AG04450 (cell line): ENCODE results near the gene MAD1L1. TPM values are rescaled to one million over a fixed set of nuclear protein-coding genes. Genes with fewer than 3 reads are reported as not detected.
"Not testable (repeated sequence)": the region's sequence is repeated elsewhere in the genome, so short reads cannot be mapped to it uniquely, and the experiment has no call there.

ENCODE experiments used
- CTCF ChIA-PET: fragments of 300-600, 350-600 bp; formaldehyde crosslinking; extraction: SDS; loops from one replicate; lab custom pipeline; 2022; ENCODE audit warnings: antibody characterized with exemption, inconsistent platforms; lab: Charles Lee
- POLR2A ChIA-PET: fragments of 350-600 bp; formaldehyde crosslinking; extraction: SDS; loops from one replicate; lab custom pipeline; 2021; ENCODE audit warnings: antibody characterized with exemption, inconsistent platforms; lab: Yijun Ruan, JAX
- DNase-seq: peaks from one replicate; pipeline ENCODE4 v3.0.0-alpha.2; 2011; ENCODE audit warnings: low read depth, low spot score
- H3K27ac ChIP-seq: one replicate; pipeline ENCODE4 v1.5.1; 2012; ENCODE audit warnings: low read depth, low read length, control low read depth
- H3K27me3 ChIP-seq: one replicate; pipeline ENCODE4 v1.6.0; 2012; ENCODE audit warnings: low read length; ENCODE audit not compliant: control insufficient read depth, insufficient read depth
- H3K4me3 ChIP-seq: 2 replicates; pipeline ENCODE4 v1.5.1; 2011; ENCODE audit warnings: mild to moderate bottlenecking, low read depth, low read length, control low read depth
- H3K9me3 ChIP-seq: 2 replicates; pipeline ENCODE4 v1.5.1; 2012; ENCODE audit warnings: low read length; ENCODE audit not compliant: control insufficient read depth, insufficient read depth
- polyA plus RNA-seq: library from polyadenylated mRNA; depleted of rRNA; stranded (reverse); fragments of >200 nt; gene quantifications from 2 replicates; pipeline ENCODE4 v1.2.3, GENCODE V29; 2011
- TF ChIP-seq, protein P1 (sequence below): IDR thresholded peaks from 2 replicates; pipeline ENCODE4 v1.5.1; 2011; ENCODE audit warnings: low read depth, low read length, control low read depth, inconsistent platforms

Gene MAD1L1
- polyA plus RNA-seq, 1 experiment = 11.9 TPM

- ChIA-PET POLR2A (no interaction called here), CTCF (no interaction called here)
- H3K27me3 ChIP-seq = no peaks in the 10 kb centered on the region
- TF ChIP-seq, protein P1, sequence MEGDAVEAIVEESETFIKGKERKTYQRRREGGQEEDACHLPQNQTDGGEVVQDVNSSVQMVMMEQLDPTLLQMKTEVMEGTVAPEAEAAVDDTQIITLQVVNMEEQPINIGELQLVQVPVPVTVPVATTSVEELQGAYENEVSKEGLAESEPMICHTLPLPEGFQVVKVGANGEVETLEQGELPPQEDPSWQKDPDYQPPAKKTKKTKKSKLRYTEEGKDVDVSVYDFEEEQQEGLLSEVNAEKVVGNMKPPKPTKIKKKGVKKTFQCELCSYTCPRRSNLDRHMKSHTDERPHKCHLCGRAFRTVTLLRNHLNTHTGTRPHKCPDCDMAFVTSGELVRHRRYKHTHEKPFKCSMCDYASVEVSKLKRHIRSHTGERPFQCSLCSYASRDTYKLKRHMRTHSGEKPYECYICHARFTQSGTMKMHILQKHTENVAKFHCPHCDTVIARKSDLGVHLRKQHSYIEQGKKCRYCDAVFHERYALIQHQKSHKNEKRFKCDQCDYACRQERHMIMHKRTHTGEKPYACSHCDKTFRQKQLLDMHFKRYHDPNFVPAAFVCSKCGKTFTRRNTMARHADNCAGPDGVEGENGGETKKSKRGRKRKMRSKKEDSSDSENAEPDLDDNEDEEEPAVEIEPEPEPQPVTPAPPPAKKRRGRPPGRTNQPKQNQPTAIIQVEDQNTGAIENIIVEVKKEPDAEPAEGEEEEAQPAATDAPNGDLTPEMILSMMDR = no peak
- no peak overlapping the region for H3K4me3 ChIP-seq
- no peaks in the 10 kb centered on the region; the same call in 1 of the 2 replicates for H3K9me3 ChIP-seq
- no peak for DNase-seq
- no peak overlapping the region for H3K27ac ChIP-seq
Observed at GRCh38 chr7:1823376-1824150, 409.2 kb downstream of the MAD1L1 start.

DNA sequence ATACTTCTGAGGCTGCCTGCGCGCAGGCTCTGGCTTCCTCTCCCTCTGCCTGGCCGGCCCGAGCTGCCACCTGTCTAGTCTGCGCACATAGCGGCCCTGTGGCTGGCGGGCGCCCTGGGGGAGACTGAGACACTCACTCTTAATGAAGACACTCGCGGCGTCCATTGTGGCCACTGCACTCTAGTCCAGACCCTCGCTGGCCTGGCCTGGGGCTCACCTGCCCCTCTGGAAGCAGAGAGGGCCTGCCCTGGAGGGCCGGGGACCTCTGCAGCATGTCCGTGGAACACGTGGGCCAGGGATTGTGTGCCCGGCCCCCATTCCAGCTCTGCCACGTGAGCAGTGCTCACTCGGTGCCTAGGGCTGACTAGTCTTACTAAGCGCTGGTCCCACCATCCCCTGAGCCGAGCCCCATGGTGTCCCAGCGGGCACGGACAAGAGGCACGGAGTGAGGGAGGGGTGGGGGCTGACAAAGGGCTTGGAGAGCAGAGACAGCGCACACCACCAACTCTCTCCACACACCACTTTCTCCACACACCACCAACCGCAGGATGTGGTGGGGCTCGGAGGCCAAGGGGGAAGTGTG is 413.4 kb downstream of the MAD1L1 start:
- ChIA-PET CTCF (no interaction called here), POLR2A (no interaction called here)
- TF ChIP-seq, protein P1 = no peak
- DNase-seq = no peak
- no peaks in the 10 kb centered on the region; the same call in 1 of the 2 replicates for H3K9me3 ChIP-seq
- H3K27ac ChIP-seq = no peak overlapping the region
- no peaks in the 10 kb centered on the region for H3K27me3 ChIP-seq
- no peak overlapping the region for H3K4me3 ChIP-seq

GRCh38 chr7:1818575-1819258 is 414.0 kb downstream of the MAD1L1 start:
- ChIA-PET CTCF (no interaction called here), POLR2A (no interaction called here)
- Histone ChIP-seq H3K27me3 (no peaks in the 10 kb centered on the region), H3K9me3 (no peaks in the 10 kb centered on the region; the same call in 1 of the 2 replicates), H3K4me3 (no peak overlapping the region), H3K27ac (no peak overlapping the region)
- TF ChIP-seq, protein P1 = no peak
- no peak for DNase-seq

- Histone ChIP-seq H3K27me3 (no peaks in the 10 kb centered on the region), H3K9me3 (no peaks in the 10 kb centered on the region; the same call in 1 of the 2 replicates), H3K4me3 (no peak overlapping the region), H3K27ac (peak overlapping the region; percentile 11)
- TF ChIP-seq, protein P1 = no peak
- ChIA-PET POLR2A (no interaction called here), CTCF (no interaction called here)
- DNase-seq = no peak
Observed at GRCh38 chr7:1817061-1817712, 415.6 kb downstream of the MAD1L1 start.

- POLR2A ChIA-PET, H3K4me3 ChIP-seq, H3K27me3 ChIP-seq, H3K27ac ChIP-seq, DNase-seq, CTCF ChIA-PET, H3K9me3 ChIP-seq: not testable (repeated sequence)
Observed at GRCh38 chr7:1816451-1816850, 416.3 kb downstream of the MAD1L1 start.

- H3K27me3 ChIP-seq, DNase-seq, H3K4me3 ChIP-seq, H3K27ac ChIP-seq, CTCF ChIA-PET, H3K9me3 ChIP-seq: not testable (repeated sequence)
- POLR2A ChIA-PET = interaction anchor here (0.6 kb wide), 1 partner anchor 102 kb away, joined by 5 read pairs; no protein-coding TSS in a partner anchor
Observed at GRCh38 chr7:1815551-1816281, 417.0 kb downstream of the MAD1L1 start.
